Uterus (tissue), 4 donors: Measurements from ENCODE around the gene OGDHL. TPM values are rescaled to one million over a fixed set of nuclear protein-coding genes. Genes with fewer than 3 reads are reported as not detected.
"Not testable (repeated sequence)": the region's sequence is repeated elsewhere in the genome, so short reads cannot be mapped to it uniquely, and the experiment has no call there.

Experiments
- DNase-seq, 2 donors: peaks; one replicate each; pipeline ENCODE4 v3.0.0-alpha.2; 2019 to 2020
- H3K27ac ChIP-seq, 2 donors: fragments of 200-600 bp; sonication (generic); 1 replicate in 1 of 2; 2 replicates in 1 of 2; pipeline ENCODE4 v1.5.1; 2016 to 2018
- H3K27me3 ChIP-seq, 2 donors: fragments of 200-600 bp; sonication (generic); one replicate each; pipeline ENCODE4 v1.5.1; 2018 to 2019; ENCODE audit warnings: control low read depth in 1 of 2
- H3K36me3 ChIP-seq, 2 donors: fragments of 200-600 bp; sonication (generic); one replicate each; pipeline ENCODE4 v1.5.1; 2019; ENCODE audit warnings: control low read depth in 1 of 2
- H3K4me1 ChIP-seq, 2 donors: fragments of 200-600 bp; sonication (generic); one replicate each; pipeline ENCODE4 v1.5.1; 2018 to 2019; ENCODE audit warnings: control low read depth in 1 of 2
- H3K4me3 ChIP-seq, 2 donors: fragments of 200-600 bp; sonication (generic); 1 replicate in 1 of 2; 2 replicates in 1 of 2; pipeline ENCODE4 v1.5.1; 2018 to 2019; ENCODE audit warnings: mild to moderate bottlenecking in 1 of 2
- H3K9me3 ChIP-seq, 2 donors: fragments of 200-600 bp; sonication (generic); one replicate each; pipeline ENCODE4 v1.5.1; 2019; ENCODE audit warnings: control low read depth in 1 of 2
- CTCF ChIP-seq, 4 experiments: fragments of 200-600 bp in 2 of 4; fragments of 450-650 bp in 2 of 4; sonication (generic) in 2 of 4; IDR thresholded peaks; one replicate each; pipeline ENCODE4 v1.5.1; 2016 to 2019; ENCODE audit warnings: antibody characterized with exemption in 4 of 4, mild to moderate bottlenecking in 2 of 4, moderate library complexity in 1 of 4
- POLR2A ChIP-seq, 2 donors: fragments of 450-650 bp; IDR thresholded peaks; one replicate each; pipeline ENCODE4 v1.6.1; 2016; ENCODE audit warnings: antibody characterized with exemption in 2 of 2, mild to moderate bottlenecking in 1 of 2, moderate library complexity in 1 of 2
- intact Hi-C: fragments of 100-400 bp; cut with DNase I; formaldehyde crosslinking; loops from one replicate; pipeline ENCODE4 v1.15.1; 2023; ENCODE audit warnings: low total_unique reads
- total RNA-seq, 4 donors: library from RNA; depleted of rRNA in 3 of 4; stranded (reverse); fragments of >200 nt in 3 of 4; gene quantifications; one replicate each; pipeline versions ENCODE4 v1.1.0 to v1.2.4, GENCODE V29; 2014 to 2023
- donor health status: DM: yes; HTN: yes; CAD: no.

Gene OGDHL
- total RNA-seq, 4 donors from 2014 or later = 0.15 to 5.9 TPM; not detected in 2

DNA sequence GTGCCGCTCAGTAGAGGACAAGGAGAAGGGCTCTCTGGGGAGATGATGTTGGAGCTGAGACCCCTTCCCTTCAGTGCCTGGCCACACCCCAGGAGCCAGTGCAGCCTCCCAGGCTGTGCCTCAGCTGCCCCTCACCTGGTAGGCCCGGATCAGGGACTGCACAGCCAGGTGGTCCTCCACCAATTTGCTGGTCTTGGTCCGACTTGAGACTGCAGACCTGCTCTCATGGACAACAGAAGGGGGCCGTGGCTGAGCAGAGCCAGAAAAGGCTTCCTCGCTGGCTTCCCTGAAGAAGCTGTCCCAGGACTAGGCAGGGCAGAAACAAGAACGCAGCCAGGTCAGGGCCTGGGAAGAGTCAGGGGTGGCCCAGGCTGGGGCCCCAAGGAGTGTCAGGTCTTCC is 5.5 kb downstream of the OGDHL start:
- no peaks in the 10 kb centered on the region for H3K27me3 ChIP-seq
- no peaks in the 10 kb centered on the region for H3K4me1 ChIP-seq
- H3K9me3 ChIP-seq = no peaks in the 10 kb centered on the region
- TF ChIP-seq POLR2A (IDR thresholded peaks at IDR 0.05) (no peak), CTCF (IDR thresholded peaks at IDR 0.05) (no peak)
- DNase-seq = no peak
- H3K4me3 ChIP-seq = no peak overlapping the region
- intact Hi-C loops = no loop called here
- no peak overlapping the region for H3K27ac ChIP-seq
- no peaks in the 10 kb centered on the region for H3K36me3 ChIP-seq

DNA sequence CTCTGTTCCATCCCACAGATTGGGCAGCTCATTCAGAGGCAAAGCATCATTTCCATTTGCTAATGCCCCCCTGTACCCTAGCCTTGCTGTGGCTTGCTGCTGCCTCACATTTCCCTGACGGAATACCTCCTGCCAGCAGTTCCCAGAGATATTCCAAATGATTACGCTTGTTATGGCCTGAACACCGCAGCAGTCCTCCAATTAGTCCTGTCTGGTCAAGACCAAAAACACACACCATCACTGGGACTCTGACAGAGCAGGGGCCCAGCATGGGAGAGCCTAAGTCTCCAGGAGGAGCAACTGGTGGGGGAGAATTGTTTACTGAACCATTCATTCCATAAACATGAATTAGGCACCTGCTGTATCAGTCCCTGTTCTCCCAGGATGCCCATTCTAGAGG is 6.1 kb downstream of the OGDHL start:
- H3K27ac ChIP-seq = no peak overlapping the region
- no peak for TF ChIP-seq POLR2A (IDR thresholded peaks at IDR 0.05)
- TF ChIP-seq CTCF (IDR thresholded peaks at IDR 0.05) = no peak
- no peak for DNase-seq
- H3K27me3 ChIP-seq = no peaks in the 10 kb centered on the region
- no peaks in the 10 kb centered on the region for H3K36me3 ChIP-seq
- intact Hi-C loops = no loop called here
- H3K4me1 ChIP-seq = no peaks in the 10 kb centered on the region
- H3K9me3 ChIP-seq = no peaks in the 10 kb centered on the region
- H3K4me3 ChIP-seq = no peak overlapping the region

GRCh38 chr10:49754951-49755350 is 7.2 kb downstream of the OGDHL start:
- H3K4me1 ChIP-seq, H3K4me3 ChIP-seq, H3K36me3 ChIP-seq, H3K27ac ChIP-seq, H3K9me3 ChIP-seq, DNase-seq, H3K27me3 ChIP-seq, intact Hi-C loops: not testable (repeated sequence)

DNA sequence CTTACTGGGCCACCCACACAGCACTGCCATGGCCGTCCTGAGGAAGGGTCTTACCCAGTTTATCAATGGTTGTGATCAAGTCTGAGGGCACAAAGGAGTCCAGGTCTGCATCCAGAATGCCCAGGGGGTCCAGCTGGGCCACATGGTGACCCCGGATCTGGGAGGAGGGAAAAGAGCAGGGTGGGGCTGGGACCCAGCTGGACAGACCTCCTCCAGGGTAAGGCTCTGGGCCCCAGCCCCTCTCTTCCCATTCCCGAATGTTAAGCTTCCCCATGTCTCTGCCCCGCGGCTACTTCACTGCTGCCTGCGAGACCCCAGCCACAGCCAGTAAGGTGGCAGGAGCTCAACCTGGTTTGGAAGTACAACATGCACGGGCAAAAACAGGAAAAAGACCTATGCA is 9.5 kb downstream of the OGDHL start:
- intact Hi-C loops = no loop called here
- no peaks in the 10 kb centered on the region for H3K27me3 ChIP-seq
- no peak for DNase-seq
- TF ChIP-seq POLR2A (IDR thresholded peaks at IDR 0.05) = no peak
- no peak for TF ChIP-seq CTCF (IDR thresholded peaks at IDR 0.05)
- no peak overlapping the region for H3K27ac ChIP-seq
- H3K4me3 ChIP-seq = no peak overlapping the region
- H3K9me3 ChIP-seq = no peaks in the 10 kb centered on the region
- no peaks in the 10 kb centered on the region for H3K36me3 ChIP-seq
- H3K4me1 ChIP-seq = no peaks in the 10 kb centered on the region

DNA sequence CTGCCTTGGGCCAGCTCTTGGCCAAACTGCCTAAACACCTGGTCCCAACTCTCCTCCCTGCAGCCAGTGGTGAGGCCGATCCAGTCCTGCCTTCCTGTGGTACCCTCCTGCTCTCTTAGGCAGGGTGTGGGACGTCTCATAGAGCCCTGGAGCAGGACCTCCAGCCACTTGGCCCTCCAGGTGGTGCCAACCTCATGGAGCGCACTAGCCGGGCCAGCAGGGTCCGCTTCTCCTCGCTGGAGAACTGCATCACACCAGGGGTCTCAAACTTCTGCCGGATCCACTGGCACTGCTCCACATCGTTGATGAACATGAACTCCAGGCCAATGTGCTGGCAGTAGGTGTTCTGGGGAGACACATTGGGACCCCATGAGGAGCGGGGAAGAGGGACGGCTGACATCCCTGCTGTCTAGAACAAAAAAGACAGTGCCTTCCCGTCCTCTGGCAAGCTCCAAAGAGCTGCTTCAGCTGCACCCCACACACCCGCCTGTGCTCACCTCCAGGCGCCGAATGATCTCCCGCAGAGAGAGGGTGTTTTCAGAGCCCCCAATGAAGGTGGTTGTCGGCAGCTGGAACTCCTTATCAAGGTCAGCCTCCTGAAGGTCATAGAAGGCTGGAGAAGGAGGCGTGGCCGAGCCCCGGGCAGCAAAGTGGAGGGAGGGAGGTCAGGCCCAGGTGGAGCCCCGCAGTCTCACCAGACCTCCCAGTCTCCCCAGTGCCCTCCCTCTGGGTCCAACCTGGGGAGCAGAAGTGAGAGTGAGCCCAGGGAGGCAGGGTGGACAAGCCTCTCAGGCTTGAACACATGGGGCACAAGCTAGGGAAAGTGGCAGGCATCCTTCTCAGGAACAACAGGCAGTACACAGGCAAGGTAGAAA is 10.2 kb downstream of the OGDHL start:
- H3K4me1 ChIP-seq = no peaks in the 10 kb centered on the region
- no peaks in the 10 kb centered on the region for H3K36me3 ChIP-seq
- intact Hi-C loops = no loop called here

More for the DNA sequence above, 10.2 kb downstream of the OGDHL start:
- no peaks in the 10 kb centered on the region for H3K27me3 ChIP-seq
- no peak for DNase-seq
- no peak overlapping the region for H3K4me3 ChIP-seq
- H3K27ac ChIP-seq = no peak overlapping the region
- H3K9me3 ChIP-seq = no peaks in the 10 kb centered on the region
- no peak for TF ChIP-seq CTCF (IDR thresholded peaks at IDR 0.05)
- no peak for TF ChIP-seq POLR2A (IDR thresholded peaks at IDR 0.05)
